Activated B cell treated with CpG ODN at 0.5 μM for 24 hours (primary cell): ENCODE measurements around the gene NKRF. TPM values are rescaled to one million over a fixed set of nuclear protein-coding genes. Genes with fewer than 3 reads are reported as not detected.

Source experiments
- ATAC-seq: fragments of 200-7000 bp; cut with Tn5 transposase; one replicate; pipeline ENCODE4 v1.10.0; 2021; ENCODE audit warnings: low read depth, mild to moderate bottlenecking, moderate library complexity
- CTCF ChIA-PET: fragments of 350-600 bp; sonication (Branson Sonifier 250); formaldehyde crosslinking; loops from one replicate; lab custom pipeline; 2021; ENCODE audit warnings: antibody characterized with exemption; lab: Charles Lee
- POLR2A ChIA-PET: fragments of 350-600 bp; sonication (Branson Sonifier 250); formaldehyde crosslinking; loops from one replicate; lab custom pipeline; 2021; ENCODE audit warnings: antibody characterized with exemption; lab: Charles Lee
- DNase-seq: peaks from one replicate; pipeline ENCODE4 v3.0.0; 2022
- H3K27ac Mint-ChIP-seq: one replicate; pipeline ENCODE4 v1.8.0; 2020; ENCODE audit warnings: mixed read lengths
- H3K27me3 Mint-ChIP-seq: one replicate; pipeline ENCODE4 v1.8.0; 2021; ENCODE audit warnings: mixed read lengths
- H3K36me3 Mint-ChIP-seq: one replicate; pipeline ENCODE4 v1.8.0; 2021; ENCODE audit warnings: low read depth, mixed read lengths
- H3K4me1 Mint-ChIP-seq: one replicate; pipeline ENCODE4 v1.8.0; 2021; ENCODE audit warnings: mixed read lengths
- H3K4me3 Mint-ChIP-seq: one replicate; pipeline ENCODE4 v1.8.0; 2020; ENCODE audit warnings: mild to moderate bottlenecking, mixed read lengths
- H3K9me3 Mint-ChIP-seq: one replicate; pipeline ENCODE4 v1.8.0; 2020; ENCODE audit warnings: mixed read lengths
- CTCF ChIP-seq: fragments of 200-600 bp; IDR thresholded peaks from one replicate; pipeline ENCODE4 v1.8.0; 2022; ENCODE audit warnings: antibody characterized with exemption, mild to moderate bottlenecking
- intact Hi-C: fragments of 100-400 bp; cut with micrococcal nuclease; formaldehyde crosslinking; loops from one replicate; pipeline ENCODE4 v1.15.1; 2024
- total RNA-seq: library from RNA; stranded (reverse); gene quantifications from 2 replicates; pipeline ENCODE4 v1.2.3, GENCODE V29; 2022

Gene NKRF
- total RNA-seq, 1 donor from 2014 or later = 22.6 TPM

GRCh38 chrX:119589810-119590209, 16.4 kb downstream of the NKRF start:
- ChIA-PET CTCF (no interaction called here), POLR2A (interaction anchor here (0.6 to 1.2 kb wide), 4 partner anchors 15 to 93 kb away, joined by 3 to 7 read pairs (median 4); no protein-coding TSS in a partner anchor)
- Mint-ChIP-seq H3K9me3 (no peaks in the 10 kb centered on the region), H3K4me1 (no peaks in the 10 kb centered on the region), H3K36me3 (peaks cover 54% of the 10 kb centered on the region), H3K27ac (no peak overlapping the region), H3K4me3 (no peak overlapping the region), H3K27me3 (no peaks in the 10 kb centered on the region)
- no peak for TF ChIP-seq CTCF
- ATAC-seq (no peak), DNase-seq (no peak)
- intact Hi-C loops = no loop called here

GRCh38 chrX:119583431-119584059, 22.7 kb downstream of the NKRF start:
- POLR2A ChIA-PET = interaction anchor here (0.7 to 2.3 kb wide), 2 partner anchors 10 to 12 kb away, joined by 6 to 12 read pairs; partner anchors contain the start of gene UBE2A
- no peaks in the 10 kb centered on the region for H3K27me3 Mint-ChIP-seq
- H3K4me3 Mint-ChIP-seq = no peak overlapping the region
- peaks cover 26% of the 10 kb centered on the region for H3K4me1 Mint-ChIP-seq
- CTCF ChIA-PET = interaction anchor here (0.8 to 1.0 kb wide), 3 partner anchors 10 to 34 kb away, joined by 3 read pairs; no protein-coding TSS in a partner anchor
- H3K36me3 Mint-ChIP-seq = peaks cover 23% of the 10 kb centered on the region
- no peak overlapping the region for H3K27ac Mint-ChIP-seq
- H3K9me3 Mint-ChIP-seq = no peaks in the 10 kb centered on the region
- ATAC-seq = no peak
- intact Hi-C loops = loop anchor here (5.0 kb wide), 1 partner anchor 36 kb away; no protein-coding TSS in a partner anchor
- no peak for TF ChIP-seq CTCF
- no peak for DNase-seq

- DNase-seq = no peak
These were observed 26.8 kb downstream of the NKRF start for GRCh38 chrX:119579414-119579813.

GRCh38 chrX:119574394-119575266, 31.6 kb downstream of the NKRF start, which contains the start of gene UBE2A:
Gene UBE2A (plus strand): TSS chrX:119574563. CDS start chrX:119574712, 149 bp downstream.
- Mint-ChIP-seq H3K9me3 (no peaks in the 10 kb centered on the region), H3K4me3 (peak within 1 kb of the TSS; percentile 93), H3K27me3 (no peaks in the 10 kb centered on the region), H3K4me1 (peaks cover 38% of the 10 kb centered on the region), H3K27ac (peak within 1 kb of the TSS; percentile 91), H3K36me3 (peaks cover 11% of the 10 kb centered on the region)
- intact Hi-C loops = loop anchor here (1.0 to 2.0 kb wide), 6 partner anchors 9 to 297 kb away; partner anchors contain the start of genes NDUFA1, NKRF, RNF113A and SEPTIN6
- DNase-seq (peak; percentile 78), ATAC-seq (peak; percentile 94)
- ChIA-PET POLR2A (interaction anchor here (0.6 to 2.9 kb wide), 34 partner anchors 8 to 297 kb away, joined by 3 to 48 read pairs (median 6); partner anchors contain the start of genes NDUFA1, NKRF, RNF113A and RPL39), CTCF (interaction anchor here (0.6 to 1.3 kb wide), 4 partner anchors 8 to 296 kb away, joined by 3 to 6 read pairs (median 3); no protein-coding TSS in a partner anchor)
- TF ChIP-seq CTCF = no peak

More at GRCh38 chrX:119579414-119579813, 26.8 kb downstream of the NKRF start:
- Mint-ChIP-seq H3K27ac (peak overlapping the region; percentile 70), H3K9me3 (no peaks in the 10 kb centered on the region), H3K4me3 (peak overlapping the region; percentile 46), H3K4me1 (peaks cover 47% of the 10 kb centered on the region), H3K27me3 (no peaks in the 10 kb centered on the region), H3K36me3 (peaks cover 22% of the 10 kb centered on the region)
- intact Hi-C loops = loop anchor here (2.0 kb wide), 1 partner anchor 15 kb away; the partner anchor contains the start of gene STEEP1
- ChIA-PET POLR2A (interaction anchor here (0.6 to 1.6 kb wide), 9 partner anchors 14 to 212 kb away, joined by 3 to 18 read pairs (median 6); partner anchors contain the start of genes NKRF, RPL39 and STEEP1), CTCF (interaction anchor here (1.0 to 1.2 kb wide), 4 partner anchors 27 to 151 kb away, joined by 3 to 5 read pairs (median 3); partner anchors contain the start of gene NKRF)
- TF ChIP-seq CTCF = no peak
- ATAC-seq = peak; percentile 76
